Thyroid gland (tissue), 4 donors: ENCODE measurements around the gene MS4A10.

ENCODE experiments used
- POLR2A ChIP-seq, 2 donors: fragments of 450-650 bp; IDR thresholded peaks; one replicate each; pipeline ENCODE4 v1.6.1; 2017; ENCODE audit warnings: antibody characterized with exemption in 2 of 2, mild to moderate bottlenecking in 2 of 2, moderate library complexity in 1 of 2
- TF ChIP-seq, protein P1 (sequence below), 6 experiments: fragments of 200-600 bp in 3 of 6; fragments of 450-650 bp in 3 of 6; sonication (generic) in 3 of 6; IDR thresholded peaks; one replicate each; pipeline ENCODE4 v1.5.1; 2016 to 2019; ENCODE audit warnings: antibody characterized with exemption in 6 of 6, mild to moderate bottlenecking in 2 of 6, inconsistent platforms in 1 of 6, moderate library complexity in 1 of 6

DNA sequence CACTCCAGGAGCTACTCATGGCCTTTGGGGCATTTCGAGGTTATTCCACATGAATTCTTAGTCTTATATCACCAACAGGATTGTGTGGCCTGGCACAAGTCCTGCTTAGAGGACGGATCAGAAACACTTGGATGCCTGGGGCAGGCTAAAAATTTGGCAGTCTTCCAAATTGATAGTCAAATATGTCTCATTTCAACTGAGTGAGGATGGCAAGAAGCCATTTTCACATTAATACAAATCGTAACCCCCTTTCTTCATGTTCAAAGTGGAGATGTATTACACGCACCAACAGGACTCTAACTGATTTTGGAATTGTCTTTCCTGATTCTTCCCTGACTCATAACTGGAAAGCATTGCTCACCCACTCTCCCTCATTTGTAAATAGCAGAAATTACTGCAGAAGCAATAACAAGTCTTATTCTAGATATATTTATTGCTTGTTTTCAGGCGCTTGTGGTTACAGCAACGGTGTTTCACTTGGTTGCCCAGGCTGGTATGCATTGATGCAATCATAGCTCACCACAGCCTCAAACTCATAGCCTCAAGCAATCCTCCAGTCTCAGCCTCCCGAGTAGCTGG, 46.5 kb downstream of the MS4A10 start:
- TF ChIP-seq, protein P1, sequence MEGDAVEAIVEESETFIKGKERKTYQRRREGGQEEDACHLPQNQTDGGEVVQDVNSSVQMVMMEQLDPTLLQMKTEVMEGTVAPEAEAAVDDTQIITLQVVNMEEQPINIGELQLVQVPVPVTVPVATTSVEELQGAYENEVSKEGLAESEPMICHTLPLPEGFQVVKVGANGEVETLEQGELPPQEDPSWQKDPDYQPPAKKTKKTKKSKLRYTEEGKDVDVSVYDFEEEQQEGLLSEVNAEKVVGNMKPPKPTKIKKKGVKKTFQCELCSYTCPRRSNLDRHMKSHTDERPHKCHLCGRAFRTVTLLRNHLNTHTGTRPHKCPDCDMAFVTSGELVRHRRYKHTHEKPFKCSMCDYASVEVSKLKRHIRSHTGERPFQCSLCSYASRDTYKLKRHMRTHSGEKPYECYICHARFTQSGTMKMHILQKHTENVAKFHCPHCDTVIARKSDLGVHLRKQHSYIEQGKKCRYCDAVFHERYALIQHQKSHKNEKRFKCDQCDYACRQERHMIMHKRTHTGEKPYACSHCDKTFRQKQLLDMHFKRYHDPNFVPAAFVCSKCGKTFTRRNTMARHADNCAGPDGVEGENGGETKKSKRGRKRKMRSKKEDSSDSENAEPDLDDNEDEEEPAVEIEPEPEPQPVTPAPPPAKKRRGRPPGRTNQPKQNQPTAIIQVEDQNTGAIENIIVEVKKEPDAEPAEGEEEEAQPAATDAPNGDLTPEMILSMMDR (IDR thresholded peaks at IDR 0.05) = no peak
- no peak for TF ChIP-seq POLR2A (IDR thresholded peaks at IDR 0.05)
